Brain pericyte (primary cell): ENCODE measurements around the gene C12orf43.

Source experiments
- DNase-seq: peaks from one replicate; pipeline ENCODE4 v3.0.0-alpha.2; 2012; ENCODE audit warnings: low read depth, low spot score

C12orf43 gene

DNA sequence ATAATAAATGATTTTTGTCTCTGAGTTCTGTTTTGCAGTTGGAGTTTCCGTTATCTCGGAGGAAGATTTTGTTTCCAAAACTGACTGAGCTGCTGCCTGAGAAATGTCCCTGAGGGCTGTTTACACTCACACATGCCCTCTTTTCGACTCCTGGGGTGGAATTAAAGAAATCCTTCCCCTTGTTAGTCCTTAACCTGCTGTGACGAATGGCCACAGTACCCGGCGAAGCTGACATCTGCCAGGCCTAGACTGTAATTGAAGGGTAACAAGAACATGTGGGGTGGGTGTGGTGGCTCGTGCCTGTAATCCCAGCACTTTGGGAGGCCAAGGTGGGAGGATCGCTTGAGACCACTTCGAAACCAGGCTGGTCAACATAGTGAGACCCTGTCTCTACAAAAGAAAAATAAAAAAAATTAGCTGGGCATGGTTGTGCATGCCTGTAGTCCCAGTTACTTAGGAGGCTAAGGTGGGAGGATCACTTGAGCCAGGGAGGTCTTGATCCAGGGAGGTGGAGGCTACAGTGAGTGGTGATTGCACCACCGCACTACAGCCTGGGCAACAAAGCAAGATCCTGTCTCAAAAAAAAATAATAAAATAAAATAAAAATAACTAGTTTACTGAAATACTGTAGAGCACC, 14.4 kb upstream of the C12orf43 start:
- no peak for DNase-seq

DNA sequence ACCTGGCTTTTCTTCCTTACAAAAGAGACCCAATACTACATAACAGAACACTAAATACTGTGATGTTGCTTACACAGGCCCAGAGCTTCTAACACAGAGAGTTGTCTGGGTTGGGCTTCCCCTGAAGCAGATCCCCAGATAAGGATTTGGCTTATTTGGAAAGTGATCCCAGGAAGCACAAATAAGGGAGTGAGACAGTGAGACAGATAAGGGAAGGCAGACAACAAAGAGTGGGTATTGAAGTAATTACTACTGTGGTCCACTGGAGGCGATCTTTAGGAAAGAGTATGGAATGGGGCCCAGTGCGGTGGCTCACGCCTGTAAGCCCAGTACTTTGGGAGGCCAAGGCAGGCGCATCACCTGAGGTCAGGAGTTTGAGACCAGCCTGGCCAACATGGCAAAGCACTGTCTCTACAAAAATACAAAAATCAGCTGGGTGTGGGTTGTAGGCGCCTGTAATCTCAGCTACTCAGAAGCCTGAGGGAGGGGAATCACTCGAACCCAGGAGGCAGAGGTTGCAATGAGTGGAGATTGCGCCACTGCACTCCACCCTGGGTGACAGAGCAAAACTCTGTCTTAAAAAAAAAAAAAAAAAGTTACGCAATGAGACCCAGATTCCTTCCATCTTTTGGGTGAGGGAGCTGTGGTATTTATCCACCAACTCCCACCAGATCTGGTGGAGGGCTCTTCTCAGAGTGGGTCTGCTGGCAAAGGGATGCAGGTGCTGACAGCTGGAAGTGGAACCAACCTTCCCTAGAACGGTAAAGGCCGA, 10.2 kb upstream of the C12orf43 start:
- no peak for DNase-seq

DNA sequence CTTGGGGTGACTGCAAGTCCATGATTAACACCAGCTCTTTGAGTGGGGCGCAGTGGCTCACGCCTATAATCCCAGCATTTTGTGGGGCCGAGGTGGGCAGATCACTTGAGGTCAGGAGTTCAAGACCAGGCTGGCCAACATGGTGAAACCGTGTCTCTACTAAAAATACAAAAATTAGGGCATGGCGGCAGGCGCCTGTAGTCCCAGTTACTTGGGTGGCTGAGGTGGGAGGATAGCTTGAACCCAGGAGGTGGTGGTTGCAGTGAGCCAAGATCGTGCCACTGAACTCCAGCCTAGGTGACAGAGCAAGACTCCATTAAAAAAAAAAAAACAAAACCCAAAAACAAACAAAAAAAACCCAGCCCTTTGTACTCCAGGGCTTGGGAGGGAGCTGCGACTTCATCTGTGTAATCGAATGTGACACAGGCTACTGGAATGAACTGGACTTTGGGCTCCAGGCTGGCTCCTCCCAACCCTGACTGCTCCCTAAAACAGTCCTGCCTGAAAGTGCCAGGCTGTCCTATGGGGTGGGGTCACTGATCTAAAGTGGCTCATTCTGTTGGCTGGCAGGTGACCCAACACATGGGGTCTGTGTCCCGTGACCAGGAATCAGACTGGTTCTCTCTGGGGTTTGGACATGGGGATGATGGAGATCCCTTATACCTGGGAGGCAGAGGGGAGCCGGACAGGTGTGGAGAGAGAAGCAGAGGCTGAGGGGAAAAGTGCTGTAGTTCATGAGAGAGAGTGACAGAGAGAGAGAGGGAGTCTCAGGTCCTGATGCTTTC, 9.3 kb upstream of the C12orf43 start:
- DNase-seq = no peak

DNA sequence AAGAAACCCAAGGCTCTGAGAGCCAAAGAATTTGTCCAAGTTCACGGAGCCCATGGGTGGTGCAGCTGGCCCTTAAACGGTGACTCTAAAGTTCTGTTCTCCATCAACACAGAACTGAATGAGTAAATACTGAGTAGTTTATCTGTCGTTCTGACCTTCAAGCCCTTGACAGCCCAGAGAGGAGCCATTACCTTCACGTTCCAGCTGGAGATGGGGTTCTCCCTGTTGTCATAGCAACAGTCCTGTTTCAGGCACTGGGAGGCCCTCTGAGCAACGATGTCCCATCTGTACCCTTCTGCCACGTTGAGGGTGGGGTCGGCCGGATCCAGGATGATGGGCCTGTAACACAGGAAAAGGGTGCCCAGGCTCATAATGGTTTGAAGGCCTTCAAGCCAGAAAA, 7.5 kb upstream of the C12orf43 start:
- DNase-seq = no peak

DNA sequence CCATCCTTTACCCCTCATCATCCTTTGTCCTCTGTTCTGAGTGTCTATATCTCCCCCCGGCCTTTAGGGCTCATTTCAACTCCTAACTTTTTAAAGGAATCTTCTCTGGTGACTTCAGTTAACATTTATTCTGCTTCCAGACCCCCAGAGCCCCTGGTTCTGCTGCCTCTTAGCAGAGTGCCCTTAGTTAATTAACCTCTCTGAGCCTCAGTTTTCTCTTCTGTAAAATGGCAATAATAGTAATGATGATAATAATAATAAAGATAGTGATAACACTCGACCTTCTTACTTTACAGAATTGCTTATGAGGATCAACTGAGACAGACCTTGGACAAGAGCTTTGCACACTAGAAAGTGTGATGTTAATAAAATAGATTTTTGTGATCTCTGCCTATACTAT, 6.4 kb upstream of the C12orf43 start:
- DNase-seq = no peak

DNA sequence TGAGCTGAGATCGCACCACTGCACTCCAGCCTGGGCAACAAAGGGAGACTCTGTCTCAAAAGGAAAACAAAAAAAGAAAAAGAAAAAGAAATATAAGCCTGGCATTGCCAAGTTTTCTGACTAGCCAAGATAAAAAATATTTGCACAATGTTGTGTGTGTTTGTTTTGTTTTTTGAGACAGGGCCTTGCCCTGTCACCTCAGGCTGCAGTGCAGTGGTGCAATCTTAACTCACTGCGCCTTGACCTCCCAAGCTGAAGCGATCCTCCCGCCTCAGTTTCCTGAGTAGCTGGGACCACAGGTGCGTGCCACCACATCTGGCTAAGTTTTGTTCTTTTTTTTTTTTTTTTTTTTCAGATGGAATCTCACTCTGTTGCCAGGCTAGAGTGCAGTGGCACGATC, 5.5 kb upstream of the C12orf43 start:
- DNase-seq = no peak

DNA sequence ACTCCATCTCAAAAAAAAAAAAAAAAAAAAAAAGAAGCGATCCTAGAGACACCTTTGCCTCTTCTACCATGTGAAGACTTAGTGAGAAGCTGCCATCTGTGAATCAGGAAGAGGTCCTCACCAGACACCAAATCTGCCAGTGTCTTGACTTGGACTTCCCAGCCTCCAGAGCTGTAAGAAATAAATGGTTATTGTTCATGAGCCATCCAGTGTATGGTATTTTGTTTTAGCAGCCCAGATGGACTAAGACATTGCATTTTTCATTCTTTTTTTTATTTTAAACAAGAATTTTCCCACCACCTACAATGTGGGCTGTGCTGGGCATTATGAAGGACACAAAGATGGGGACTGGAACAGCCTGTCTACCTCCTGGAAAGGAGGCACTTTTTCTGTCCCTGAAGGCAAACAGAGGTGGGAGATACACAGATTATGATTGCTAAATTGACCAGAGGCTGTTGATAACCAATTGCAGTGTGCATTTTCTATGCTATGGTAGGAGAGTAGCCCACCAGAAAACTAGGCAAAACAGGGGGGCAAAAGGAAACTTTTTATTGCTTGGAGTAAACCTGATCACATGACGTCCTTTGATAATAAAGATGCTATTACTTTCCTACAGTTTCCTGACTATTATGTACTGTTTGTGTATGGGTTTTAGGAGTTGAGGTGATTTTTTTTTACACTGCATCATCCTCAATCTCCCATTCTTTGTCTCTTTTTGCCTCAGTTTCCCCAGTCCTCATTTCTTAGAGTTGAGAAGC, 2.8 kb upstream of the C12orf43 start:
- no peak for DNase-seq

DNA sequence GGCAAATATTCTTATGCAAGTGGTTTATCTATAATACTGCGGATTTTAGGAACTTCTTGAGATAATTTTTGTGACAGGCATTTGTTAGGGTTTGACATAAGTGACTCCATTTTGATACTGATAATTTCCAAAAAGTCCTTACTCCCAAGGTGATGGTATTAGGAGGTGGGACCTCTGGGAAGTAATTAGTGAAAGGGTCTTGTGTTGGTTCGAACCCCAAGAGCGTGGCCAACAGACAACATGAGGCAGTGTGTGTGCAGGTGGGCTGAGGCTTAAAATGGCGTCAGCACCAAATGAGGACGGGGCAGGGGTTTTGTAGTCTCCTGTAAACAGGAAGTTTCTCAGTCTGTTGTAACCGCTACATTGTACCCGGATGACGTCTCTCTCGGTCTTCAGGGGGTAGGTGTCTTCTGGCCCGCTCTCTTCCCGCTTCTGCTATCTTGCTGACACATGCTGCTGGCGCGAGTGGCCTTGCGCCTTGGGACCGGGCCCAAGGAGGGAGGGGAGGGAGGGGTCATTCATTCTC, 1.7 kb upstream of the C12orf43 start:
- DNase-seq = no peak

DNA sequence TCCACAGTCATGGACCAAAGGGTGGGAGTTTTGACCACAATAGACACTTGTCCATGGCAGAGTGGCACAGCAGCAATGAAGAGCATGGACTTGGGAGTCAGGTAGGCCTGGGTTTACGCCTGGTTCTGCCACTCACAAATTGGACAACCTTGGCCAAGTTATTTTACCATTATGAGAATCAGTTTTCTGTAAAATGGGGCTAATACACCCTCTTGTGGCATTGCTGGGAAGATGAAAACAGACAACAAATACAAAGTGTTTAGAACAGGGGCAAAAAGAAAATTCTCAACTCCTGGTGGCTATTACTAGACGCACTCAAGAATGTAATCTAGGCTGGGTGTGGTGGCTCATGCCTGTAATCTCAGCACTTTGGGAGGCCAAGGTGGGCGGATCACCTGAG, 2.6 kb downstream of the C12orf43 start:
- DNase-seq = no peak

DNA sequence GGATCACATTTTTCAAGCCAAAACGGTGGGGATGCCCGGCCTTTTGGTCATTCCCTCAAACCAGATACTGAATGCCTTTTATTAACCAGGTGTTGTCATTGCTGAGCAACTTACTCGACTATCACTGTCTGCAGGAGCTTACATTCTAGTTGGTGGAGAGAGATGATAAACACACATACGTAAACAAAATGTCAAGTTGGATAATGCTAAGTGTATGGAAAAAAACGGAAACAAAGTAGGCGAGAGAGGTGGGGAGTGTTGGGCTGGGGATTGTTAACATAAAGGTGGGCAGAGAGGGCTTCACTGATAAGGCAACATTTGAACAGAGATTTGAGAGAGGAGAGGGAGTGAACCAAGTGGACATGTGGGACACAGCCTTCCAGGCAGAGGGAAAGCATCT, 4.5 kb downstream of the C12orf43 start:
- no peak for DNase-seq

DNA sequence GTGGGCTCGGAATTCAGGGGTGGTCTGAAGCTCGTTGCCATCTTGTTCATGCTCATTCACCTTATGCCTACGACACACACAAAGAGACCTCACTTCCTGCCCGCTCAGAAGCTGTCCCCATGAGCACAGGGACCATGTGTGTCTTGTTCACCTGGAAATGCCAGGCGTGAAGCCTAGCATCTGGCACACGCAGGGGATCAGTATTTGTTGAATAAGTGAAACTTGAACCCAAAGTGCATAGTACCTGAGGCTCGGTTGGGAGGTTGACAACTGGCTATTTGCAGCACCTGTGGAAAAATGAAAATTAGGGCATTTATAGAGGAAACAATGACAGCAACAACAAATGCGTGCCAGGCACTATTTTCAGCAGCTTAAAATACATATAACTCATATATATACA, 5.4 kb downstream of the C12orf43 start:
- DNase-seq = no peak

DNA sequence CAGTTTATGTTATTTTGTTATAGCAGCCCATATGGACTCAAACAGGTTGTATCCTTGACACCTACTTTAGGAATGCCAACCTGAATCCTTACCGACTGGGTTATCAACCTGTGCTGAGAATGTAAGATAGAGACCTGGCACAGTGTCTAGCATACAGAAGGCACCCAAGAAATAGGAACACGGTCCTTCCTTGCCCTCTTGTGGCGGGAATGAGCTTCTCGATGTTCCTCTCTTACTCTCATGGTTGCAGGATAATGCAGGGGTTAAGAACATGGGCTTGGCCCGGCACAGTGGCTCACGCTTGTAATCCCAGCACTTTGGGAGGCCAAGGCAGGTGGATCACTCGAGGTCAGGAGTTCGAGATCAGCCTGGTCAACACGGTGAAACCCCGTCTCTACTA, 6.5 kb downstream of the C12orf43 start:
- DNase-seq = no peak

DNA sequence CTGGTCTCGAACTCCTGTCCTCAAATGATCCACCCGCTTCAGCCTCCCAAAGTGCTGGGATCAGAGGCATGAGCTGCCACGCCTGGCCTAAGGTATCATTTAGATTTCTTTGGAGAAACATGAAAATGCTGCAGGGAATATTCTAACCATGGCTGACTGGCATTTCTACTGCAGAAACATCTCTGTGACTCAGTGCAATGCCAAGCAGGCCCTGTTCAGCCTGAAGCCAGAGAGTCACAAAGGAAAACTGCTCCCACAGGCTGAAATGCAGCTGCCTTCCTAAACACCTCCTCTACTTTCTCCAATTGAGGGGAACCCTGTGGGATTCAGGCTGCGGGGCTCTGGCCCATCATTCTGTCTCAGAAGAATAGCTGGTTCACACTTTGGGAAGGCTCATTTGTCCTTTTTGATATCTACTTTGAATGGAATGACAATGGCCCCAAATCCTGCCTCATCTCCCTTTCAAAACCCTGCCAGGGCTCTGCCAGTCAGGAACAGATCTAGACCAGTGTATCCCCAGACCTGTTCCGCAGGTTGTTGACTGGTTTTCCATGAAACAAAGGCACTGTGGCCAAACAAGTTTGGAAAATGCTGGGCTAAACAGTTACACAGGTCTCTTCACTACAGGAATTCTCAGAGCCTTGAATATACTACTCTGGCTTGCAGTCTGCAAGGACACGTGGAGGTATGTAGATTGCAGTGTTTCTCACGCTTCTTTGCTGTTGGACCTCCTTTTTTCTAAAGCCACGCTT, 7.8 kb downstream of the C12orf43 start:
- no peak for DNase-seq

DNA sequence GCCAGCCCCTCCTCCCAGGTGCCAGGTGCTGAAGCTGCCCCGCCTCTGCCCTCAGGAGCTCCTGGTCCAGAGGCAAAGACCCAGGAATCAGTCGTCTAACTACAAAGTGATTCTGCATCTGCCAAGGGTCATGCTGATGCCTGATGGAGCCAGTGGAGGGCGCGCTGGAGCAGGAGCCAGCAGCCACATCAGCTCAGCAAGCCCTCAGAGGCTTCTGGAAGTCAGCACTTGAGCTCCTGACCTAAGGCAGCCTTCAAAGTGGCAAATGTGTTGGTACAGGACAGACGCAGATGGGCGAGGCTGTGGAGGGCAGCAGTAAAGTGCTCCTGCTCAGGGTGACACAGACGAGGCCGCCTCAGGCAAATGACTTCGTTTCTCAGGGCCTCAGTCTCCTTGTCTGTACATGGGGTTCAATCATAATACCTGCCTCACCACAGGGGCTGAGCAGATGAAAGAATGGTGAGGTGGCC, 10.9 kb downstream of the C12orf43 start:
- DNase-seq = no peak

DNA sequence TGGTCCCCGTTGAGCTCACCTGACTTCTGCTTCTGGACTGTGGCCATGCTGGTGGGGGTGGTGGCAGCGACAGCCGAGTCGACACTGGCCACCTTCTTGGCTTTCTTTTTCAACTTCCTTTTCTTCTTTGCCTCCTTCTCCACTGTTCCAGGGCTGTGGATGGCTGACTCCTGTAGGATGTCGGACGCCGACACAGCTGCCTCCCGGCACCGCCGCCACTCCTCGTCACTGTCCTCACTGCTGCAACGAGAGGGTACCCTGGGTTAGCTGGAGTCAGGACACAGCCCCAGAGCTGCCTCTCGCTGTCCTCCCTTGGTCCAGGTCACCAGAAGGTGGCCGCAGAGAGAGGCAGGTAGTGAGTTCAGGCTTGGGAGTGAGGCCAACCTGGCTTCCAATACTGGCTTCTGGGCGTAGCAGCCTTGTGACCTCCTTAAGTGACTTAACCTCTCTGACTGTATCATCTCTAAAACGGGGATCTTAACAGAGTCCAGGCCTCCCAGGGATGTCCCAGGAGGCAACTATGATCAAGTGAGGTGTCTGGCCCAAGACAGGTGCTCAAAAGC, 12.0 kb downstream of the C12orf43 start:
- no peak for DNase-seq

DNA sequence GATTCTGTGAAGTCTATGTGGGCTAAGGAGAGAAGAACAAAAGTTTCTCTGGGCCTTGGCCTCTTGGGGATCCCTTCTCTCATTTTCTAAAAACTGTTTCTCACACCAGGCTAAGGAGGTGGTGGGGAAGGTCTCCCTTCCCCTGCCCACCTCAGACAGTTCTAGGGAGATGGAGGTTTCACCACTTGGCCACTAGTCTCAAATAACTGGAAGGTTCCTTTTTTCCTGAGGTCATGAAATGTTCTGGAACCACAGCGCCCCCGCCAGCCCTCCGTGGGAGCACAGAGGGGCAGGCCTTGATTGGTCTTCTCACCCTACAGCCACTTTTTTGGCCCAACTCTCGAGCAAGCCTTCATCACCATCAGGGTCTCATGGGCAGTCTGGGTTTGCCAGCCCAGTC, 12.6 kb downstream of the C12orf43 start:
- DNase-seq = no peak

DNA sequence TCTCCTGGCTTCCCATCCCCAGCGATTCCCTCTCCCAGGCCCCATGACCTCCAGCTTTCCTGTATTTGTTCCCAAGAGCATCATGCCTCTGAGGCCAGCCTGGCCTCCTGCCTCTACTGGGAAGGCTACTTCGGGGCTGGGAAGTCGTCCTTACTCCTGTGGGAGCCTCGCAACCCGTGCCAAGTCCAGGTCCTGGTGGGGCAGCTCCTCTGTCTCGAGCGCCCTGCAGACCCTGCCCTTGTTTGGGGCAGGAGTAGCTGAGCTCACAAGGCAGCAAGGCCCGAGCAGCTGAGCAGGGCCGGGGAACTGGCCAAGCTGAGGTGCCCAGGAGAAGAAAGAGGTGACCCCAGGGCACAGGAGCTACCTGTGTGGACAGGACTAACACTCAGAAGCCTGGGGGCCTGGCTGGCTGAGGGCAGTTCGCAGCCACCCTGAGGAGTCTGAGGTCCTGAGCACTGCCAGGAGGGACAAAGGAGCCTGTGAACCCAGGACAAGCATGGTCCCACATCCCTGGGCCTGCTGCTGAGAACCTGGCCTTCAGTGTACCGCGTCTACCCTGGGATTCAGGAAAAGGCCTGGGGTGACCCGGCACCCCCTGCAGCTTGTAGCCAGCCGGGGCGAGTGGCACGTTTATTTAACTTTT, 14.3 kb downstream of the C12orf43 start:
- DNase-seq = no peak

DNA sequence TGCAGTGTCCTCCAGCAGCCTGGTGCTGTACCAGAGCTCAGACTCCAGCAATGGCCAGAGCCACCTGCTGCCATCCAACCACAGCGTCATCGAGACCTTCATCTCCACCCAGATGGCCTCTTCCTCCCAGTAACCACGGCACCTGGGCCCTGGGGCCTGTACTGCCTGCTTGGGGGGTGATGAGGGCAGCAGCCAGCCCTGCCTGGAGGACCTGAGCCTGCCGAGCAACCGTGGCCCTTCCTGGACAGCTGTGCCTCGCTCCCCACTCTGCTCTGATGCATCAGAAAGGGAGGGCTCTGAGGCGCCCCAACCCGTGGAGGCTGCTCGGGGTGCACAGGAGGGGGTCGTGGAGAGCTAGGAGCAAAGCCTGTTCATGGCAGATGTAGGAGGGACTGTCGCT, 15.2 kb downstream of the C12orf43 start:
- DNase-seq = no peak

DNA sequence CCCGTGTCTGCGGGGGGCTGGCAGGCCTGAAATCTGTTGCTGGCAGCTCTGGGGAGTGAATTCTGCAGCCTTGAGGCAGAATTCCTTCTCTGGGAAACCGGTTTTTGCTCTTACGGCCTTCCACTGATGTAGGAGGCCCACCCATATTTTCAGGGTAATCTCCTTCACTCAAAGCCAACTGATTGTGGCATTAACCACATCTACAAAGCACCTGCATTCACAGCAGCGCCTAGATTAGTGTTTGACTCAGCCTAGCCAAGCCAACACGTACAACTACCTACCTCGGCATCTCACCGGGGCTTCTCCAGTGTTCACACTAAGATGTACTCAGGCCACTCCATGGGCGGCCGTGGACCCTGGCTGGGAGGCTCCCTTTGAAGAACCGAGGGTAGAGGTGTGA, 15.8 kb downstream of the C12orf43 start:
- DNase-seq = no peak
